ENCODE data around the gene TMEM174. TPM values are rescaled to one million over a fixed set of nuclear protein-coding genes. Genes with fewer than 3 reads are reported as not detected.

The TMEM174 gene
- total and polyA plus RNA-seq, 2 experiments from 2014 or later: not detected

DNA sequence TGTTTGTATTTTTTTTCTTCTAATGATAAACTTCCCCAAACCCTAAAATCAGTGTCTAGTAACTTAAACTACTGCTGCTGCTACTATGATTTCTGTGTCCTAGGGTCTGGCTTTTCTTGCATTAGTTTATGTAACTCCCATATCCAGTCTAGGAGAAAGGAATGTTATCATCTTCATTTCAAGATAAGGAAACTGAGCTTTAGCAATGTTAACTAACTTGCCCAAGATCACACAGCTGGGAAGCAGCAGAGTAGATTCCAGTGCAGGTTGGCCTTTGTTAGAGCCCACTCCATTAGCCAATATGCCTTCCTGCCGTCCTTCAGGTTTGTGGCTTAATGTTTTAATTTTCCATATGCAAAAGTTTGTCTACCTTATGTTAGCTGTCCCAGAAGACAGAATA, 42.2 kb upstream of the TMEM174 start:
- no peaks in the 10 kb centered on the region for H3K9me3 ChIP-seq (ENCODE audit: low read depth)
- H3K4me1 ChIP-seq (ENCODE audit: low read depth): no peaks in the 10 kb centered on the region

DNA sequence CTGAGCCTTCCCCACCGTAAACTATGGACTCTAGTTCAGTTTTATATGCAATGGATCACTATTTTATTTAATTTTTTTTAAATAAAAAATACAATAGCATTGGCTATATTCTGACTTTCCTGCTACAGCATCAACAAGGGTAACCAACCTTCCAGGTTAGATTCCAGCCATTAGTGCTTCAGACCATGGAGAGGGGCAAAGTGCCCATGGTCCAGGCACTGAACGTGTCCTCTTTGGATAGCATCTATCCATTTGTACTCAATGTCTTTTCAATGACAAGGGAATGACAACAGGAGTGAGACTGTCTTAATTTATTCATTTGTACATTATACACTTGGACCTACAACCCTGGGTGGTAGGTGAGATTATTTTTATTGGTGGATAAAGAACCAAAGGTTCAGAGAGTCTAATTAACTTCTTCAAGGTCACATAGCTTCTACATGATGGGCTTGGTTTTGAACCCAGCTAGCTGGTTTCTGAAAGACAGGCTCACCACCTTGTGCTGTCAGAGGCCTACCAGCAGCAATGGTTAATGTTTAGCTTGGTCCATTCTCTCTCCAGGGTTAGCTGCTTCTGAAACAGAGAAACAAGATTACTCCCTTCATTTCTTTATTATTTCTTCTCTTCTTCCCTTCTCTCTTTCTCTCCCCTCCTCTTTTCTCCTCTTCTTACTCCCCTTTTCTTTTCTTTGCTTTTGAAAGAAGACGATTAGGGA, 41.1 kb upstream of the TMEM174 start:
- Histone ChIP-seq H3K27ac (no peak overlapping the region), H3K4me1 (ENCODE audit: low read depth) (peaks cover 5% of the 10 kb centered on the region), H3K4me3 (no peak overlapping the region), H3K36me3 (no peaks in the 10 kb centered on the region), H3K9me3 (ENCODE audit: low read depth) (no peaks in the 10 kb centered on the region), H3K27me3 (no peaks in the 10 kb centered on the region)
- no peak for DNase-seq (ENCODE audit: low read depth in 1 of 2, low spot score in 1 of 2)
- TF ChIP-seq, protein P1, sequence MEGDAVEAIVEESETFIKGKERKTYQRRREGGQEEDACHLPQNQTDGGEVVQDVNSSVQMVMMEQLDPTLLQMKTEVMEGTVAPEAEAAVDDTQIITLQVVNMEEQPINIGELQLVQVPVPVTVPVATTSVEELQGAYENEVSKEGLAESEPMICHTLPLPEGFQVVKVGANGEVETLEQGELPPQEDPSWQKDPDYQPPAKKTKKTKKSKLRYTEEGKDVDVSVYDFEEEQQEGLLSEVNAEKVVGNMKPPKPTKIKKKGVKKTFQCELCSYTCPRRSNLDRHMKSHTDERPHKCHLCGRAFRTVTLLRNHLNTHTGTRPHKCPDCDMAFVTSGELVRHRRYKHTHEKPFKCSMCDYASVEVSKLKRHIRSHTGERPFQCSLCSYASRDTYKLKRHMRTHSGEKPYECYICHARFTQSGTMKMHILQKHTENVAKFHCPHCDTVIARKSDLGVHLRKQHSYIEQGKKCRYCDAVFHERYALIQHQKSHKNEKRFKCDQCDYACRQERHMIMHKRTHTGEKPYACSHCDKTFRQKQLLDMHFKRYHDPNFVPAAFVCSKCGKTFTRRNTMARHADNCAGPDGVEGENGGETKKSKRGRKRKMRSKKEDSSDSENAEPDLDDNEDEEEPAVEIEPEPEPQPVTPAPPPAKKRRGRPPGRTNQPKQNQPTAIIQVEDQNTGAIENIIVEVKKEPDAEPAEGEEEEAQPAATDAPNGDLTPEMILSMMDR (IDR thresholded peaks at IDR 0.05; ENCODE audit: low read depth, low read length): no peak

More for the DNA sequence above, 42.2 kb upstream of the TMEM174 start:
- DNase-seq (ENCODE audit: low read depth in 1 of 2, low spot score in 1 of 2): peak in 1 of 2 donors; percentile 42
- Histone ChIP-seq H3K36me3 (no peaks in the 10 kb centered on the region), H3K4me3 (no peak overlapping the region), H3K27me3 (no peaks in the 10 kb centered on the region), H3K27ac (no peak overlapping the region)
- TF ChIP-seq, protein P1 (IDR thresholded peaks at IDR 0.05; ENCODE audit: low read depth, low read length): no peak

DNA sequence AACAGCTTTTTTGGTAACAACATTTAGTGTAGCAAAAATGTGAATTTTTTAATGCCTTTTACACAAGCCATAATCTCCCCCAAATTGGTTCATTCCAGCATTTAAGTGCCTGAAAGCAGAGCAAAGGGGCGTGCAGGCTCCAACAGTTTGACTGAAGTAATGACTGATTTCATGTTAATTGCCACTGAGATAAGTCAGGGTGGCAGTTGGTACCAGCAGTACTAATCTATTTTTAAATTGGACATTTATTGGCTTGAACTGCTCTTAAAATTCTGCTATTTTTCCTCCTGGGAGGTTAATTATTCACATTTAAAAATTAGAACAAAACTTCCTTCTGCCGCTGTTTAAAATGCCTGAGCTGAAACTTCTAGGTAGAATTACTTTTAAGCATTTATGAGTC, 40.2 kb upstream of the TMEM174 start:
- Histone ChIP-seq H3K4me1 (ENCODE audit: low read depth) (peaks cover 5% of the 10 kb centered on the region), H3K4me3 (no peak overlapping the region), H3K36me3 (no peaks in the 10 kb centered on the region), H3K27me3 (no peaks in the 10 kb centered on the region), H3K27ac (no peak overlapping the region), H3K9me3 (ENCODE audit: low read depth) (no peaks in the 10 kb centered on the region)
- TF ChIP-seq, protein P1 (IDR thresholded peaks at IDR 0.05; ENCODE audit: low read depth, low read length): no peak
- no peak for DNase-seq (ENCODE audit: low read depth in 1 of 2, low spot score in 1 of 2)

DNA sequence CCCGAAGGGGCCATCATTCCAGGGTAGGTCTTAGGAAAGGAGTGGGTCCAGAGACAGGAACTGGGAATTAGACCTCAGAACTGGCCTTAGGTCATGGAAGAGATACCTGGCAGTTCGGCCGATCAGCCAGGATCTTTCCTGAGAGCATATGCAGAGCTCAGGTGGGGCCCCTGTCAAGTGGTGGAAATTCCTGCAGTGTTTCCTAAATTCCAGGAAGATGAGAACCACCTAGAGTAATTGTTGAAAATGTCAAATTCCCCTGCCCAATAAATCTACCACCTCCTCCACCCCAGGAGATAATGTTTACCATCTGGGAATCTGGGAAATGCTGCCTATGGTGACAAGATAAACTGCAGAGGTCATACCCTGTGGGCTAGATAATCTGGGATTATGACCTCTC, 38.0 kb upstream of the TMEM174 start:
- H3K4me3 ChIP-seq: no peak overlapping the region
- TF ChIP-seq, protein P1 (IDR thresholded peaks at IDR 0.05; ENCODE audit: low read depth, low read length): no peak

DNA sequence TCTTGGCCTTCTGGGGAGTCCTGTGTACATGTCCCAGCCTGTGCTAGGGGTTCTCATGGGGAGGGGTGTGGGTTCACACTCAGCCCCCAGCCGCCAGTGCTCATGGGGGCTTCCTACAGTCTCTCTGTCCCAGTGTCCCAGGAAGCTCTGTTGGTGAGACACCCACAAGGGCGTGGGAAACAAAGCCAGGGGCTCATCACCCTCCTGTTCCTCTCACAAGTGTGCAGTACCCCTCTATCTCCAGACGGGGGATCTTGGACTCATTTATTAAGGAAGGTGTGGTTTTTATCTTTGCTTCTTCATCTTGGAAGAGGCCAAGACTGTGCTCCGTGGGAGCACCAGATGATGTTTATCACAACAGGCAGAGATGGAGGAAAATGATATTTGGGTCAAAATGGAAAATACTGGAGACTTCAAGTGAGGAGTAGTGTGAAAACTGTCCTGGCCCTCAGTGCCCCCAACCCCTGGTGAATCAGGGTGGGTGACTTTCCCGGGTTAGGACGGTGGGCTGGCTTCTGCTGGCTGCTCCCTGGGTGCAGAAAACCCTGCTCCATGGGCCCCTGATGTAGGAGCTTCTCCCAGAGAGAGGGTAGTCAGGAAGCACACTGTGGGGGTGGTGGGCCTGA, 37.5 kb upstream of the TMEM174 start:
- H3K27me3 ChIP-seq: no peaks in the 10 kb centered on the region
- no peak overlapping the region for H3K4me3 ChIP-seq
- TF ChIP-seq, protein P1 (IDR thresholded peaks at IDR 0.05; ENCODE audit: low read depth, low read length): peak; percentile 41
- peaks cover 5% of the 10 kb centered on the region for H3K4me1 ChIP-seq (ENCODE audit: low read depth)
- DNase-seq (ENCODE audit: low read depth in 1 of 2, low spot score in 1 of 2): peak in 1 of 2 donors; percentile 32
- no peaks in the 10 kb centered on the region for H3K9me3 ChIP-seq (ENCODE audit: low read depth)
- no peak overlapping the region for H3K27ac ChIP-seq
- H3K36me3 ChIP-seq: no peaks in the 10 kb centered on the region

More for the DNA sequence above, 38.0 kb upstream of the TMEM174 start:
- H3K27me3 ChIP-seq: no peaks in the 10 kb centered on the region
- no peaks in the 10 kb centered on the region for H3K36me3 ChIP-seq
- H3K4me1 ChIP-seq (ENCODE audit: low read depth): peaks cover 5% of the 10 kb centered on the region
- H3K27ac ChIP-seq: no peak overlapping the region
- no peak for DNase-seq (ENCODE audit: low read depth in 1 of 2, low spot score in 1 of 2)
- H3K9me3 ChIP-seq (ENCODE audit: low read depth): no peaks in the 10 kb centered on the region

Data from cardiac muscle cell (in vitro differentiated cells and primary cell).